ENCODE data around the gene GUCY2C.

Gene GUCY2C

GRCh38 chr12:14570231-14570630 lies 126.2 kb downstream of the GUCY2C start:
- no peaks in the 10 kb centered on the region for H3K9me3 ChIP-seq (ENCODE audit: low read length)
- peak overlapping the region; percentile 1 for H3K27ac ChIP-seq (ENCODE audit: low read depth, low read length, poor library complexity, severe bottlenecking)
- H3K4me1 ChIP-seq (ENCODE audit: insufficient read depth, low read length, severe bottlenecking) = peaks cover 45% of the 10 kb centered on the region
- no peaks in the 10 kb centered on the region for H3F3A ChIP-seq (ENCODE audit: insufficient read depth, low read length)
- H3K4me3 ChIP-seq (ENCODE audit: low read depth, low read length, poor library complexity, severe bottlenecking) = no peak overlapping the region
- H3K36me3 ChIP-seq (ENCODE audit: insufficient read depth, low read length) = no peaks in the 10 kb centered on the region
- H3K9ac ChIP-seq (ENCODE audit: low read length) = no peak overlapping the region
- TF ChIP-seq EZH2 (IDR thresholded peaks at IDR 0.05; ENCODE audit: borderline replicate concordance, low read length) = no peak
- no peak overlapping the region for H2AFZ ChIP-seq (ENCODE audit: low read length)
- H3K4me2 ChIP-seq (ENCODE audit: low read length) = no peak overlapping the region
- no peaks in the 10 kb centered on the region for H3K9me2 ChIP-seq (ENCODE audit: low read depth, low read length)
- no peaks in the 10 kb centered on the region for H3K79me2 ChIP-seq (ENCODE audit: insufficient read depth, low read length)
- H4K20me1 ChIP-seq (ENCODE audit: insufficient read depth, low read length) = no peaks in the 10 kb centered on the region
- H3K27me3 ChIP-seq (ENCODE audit: insufficient read depth, low read length) = no peaks in the 10 kb centered on the region

DNA sequence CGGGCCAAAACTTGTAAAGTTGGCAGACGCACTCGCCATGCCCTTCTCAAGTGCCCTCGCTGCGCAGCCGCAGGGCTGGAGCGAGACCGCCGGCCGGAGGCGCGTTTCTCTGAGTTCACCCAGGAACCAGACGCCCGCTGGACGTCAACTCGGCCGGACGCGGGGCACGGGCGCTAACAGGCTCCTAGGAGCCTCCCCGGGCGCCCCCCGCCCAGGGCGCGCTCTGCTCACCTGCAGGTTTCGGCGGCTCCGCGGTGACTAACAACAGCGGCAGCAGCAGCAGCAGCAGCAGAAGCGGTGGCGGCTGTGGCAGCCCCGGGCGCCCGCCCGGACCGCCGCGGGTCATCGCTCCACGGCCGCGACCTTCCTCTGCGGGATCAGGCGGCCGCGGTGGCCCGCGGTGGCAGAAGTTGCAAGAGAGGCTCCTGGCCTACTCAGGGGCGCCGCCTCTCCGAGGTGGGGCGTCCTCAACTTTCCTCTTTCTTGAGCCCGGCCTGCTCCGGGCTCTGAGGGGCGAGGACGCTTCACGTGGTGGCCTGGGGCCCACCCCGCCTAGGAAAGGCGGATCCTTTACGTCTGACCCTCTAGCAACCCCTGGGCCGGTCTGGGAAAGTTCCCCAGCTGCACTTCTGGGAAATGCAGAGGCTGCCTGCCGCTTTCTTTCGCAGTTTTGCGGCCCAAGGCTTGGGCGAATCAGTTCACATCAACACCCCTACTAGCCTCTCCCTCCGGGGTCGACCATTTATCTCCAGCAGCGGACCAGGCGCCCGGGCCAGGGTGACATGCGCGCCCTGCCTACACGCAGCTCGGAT lies 128.8 kb downstream of the GUCY2C start, which contains the start of gene PLBD1:
Gene PLBD1, minus strand, starts transcription at position 533 of the 812 bp plus-strand sequence. Its CDS starts 187 bp downstream, at position 346.
- Histone ChIP-seq H3K9ac (ENCODE audit: low read length) (peak within 1 kb of the TSS; percentile 40), H3F3A (ENCODE audit: insufficient read depth, low read length) (no peaks in the 10 kb centered on the region), H3K27me3 (ENCODE audit: insufficient read depth, low read length) (no peaks in the 10 kb centered on the region), H2AFZ (ENCODE audit: low read length) (no peak within 1 kb of the TSS), H3K4me2 (ENCODE audit: low read length) (peak within 1 kb of the TSS; percentile 45), H3K9me3 (ENCODE audit: low read length) (no peaks in the 10 kb centered on the region), H3K36me3 (ENCODE audit: insufficient read depth, low read length) (no peaks in the 10 kb centered on the region), H3K4me1 (ENCODE audit: insufficient read depth, low read length, severe bottlenecking) (peaks cover 32% of the 10 kb centered on the region), H3K79me2 (ENCODE audit: insufficient read depth, low read length) (no peaks in the 10 kb centered on the region), H3K27ac (ENCODE audit: low read depth, low read length, poor library complexity, severe bottlenecking) (peak within 1 kb of the TSS; percentile 41), H4K20me1 (ENCODE audit: insufficient read depth, low read length) (no peaks in the 10 kb centered on the region), H3K4me3 (ENCODE audit: low read depth, low read length, poor library complexity, severe bottlenecking) (peak within 1 kb of the TSS; percentile 54), H3K9me2 (ENCODE audit: low read depth, low read length) (no peaks in the 10 kb centered on the region)
- no peak for TF ChIP-seq EZH2 (IDR thresholded peaks at IDR 0.05; ENCODE audit: borderline replicate concordance, low read length)
- TF ChIP-seq, protein P1, sequence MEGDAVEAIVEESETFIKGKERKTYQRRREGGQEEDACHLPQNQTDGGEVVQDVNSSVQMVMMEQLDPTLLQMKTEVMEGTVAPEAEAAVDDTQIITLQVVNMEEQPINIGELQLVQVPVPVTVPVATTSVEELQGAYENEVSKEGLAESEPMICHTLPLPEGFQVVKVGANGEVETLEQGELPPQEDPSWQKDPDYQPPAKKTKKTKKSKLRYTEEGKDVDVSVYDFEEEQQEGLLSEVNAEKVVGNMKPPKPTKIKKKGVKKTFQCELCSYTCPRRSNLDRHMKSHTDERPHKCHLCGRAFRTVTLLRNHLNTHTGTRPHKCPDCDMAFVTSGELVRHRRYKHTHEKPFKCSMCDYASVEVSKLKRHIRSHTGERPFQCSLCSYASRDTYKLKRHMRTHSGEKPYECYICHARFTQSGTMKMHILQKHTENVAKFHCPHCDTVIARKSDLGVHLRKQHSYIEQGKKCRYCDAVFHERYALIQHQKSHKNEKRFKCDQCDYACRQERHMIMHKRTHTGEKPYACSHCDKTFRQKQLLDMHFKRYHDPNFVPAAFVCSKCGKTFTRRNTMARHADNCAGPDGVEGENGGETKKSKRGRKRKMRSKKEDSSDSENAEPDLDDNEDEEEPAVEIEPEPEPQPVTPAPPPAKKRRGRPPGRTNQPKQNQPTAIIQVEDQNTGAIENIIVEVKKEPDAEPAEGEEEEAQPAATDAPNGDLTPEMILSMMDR (IDR thresholded peaks at IDR 0.05; ENCODE audit: low read length) = no peak

DNA sequence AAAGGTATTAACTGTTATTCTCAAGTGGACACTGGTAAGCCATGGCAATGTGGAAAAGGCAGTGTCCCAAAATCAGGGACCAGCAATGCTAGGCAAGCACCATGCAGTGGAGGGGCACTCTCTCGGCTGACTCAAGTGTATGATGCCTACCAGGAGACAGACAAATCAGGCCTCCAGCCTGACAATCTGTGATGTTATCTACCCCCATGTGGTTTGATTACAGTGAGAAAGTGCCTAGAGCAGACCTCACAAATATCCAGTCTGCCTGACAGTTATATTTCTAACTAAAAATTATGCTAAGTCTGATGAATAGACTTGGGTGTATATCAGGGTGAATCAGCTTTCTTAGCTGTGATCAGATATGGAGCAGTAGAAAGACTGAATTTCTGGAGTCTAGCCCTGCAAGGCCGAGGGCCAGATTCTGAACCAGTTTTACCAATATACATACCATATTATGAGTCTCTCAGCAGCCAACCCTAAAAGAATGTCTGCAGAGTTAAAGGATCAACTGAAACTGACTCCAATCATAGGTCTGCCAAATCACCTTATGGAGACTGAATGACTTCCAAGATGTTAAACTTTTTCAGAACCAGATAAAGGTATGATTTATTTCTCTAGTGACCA lies 132.0 kb downstream of the GUCY2C start:
- peak overlapping the region; percentile 49 for H3K27ac ChIP-seq (ENCODE audit: low read depth, low read length, poor library complexity, severe bottlenecking)
- no peaks in the 10 kb centered on the region for H3K9me3 ChIP-seq (ENCODE audit: low read length)
- no peaks in the 10 kb centered on the region for H3K79me2 ChIP-seq (ENCODE audit: insufficient read depth, low read length)
- no peaks in the 10 kb centered on the region for H3F3A ChIP-seq (ENCODE audit: insufficient read depth, low read length)
- no peak for TF ChIP-seq EZH2 (IDR thresholded peaks at IDR 0.05; ENCODE audit: borderline replicate concordance, low read length)
- TF ChIP-seq, protein P1 (IDR thresholded peaks at IDR 0.05; ENCODE audit: low read length) = no peak
- no peak overlapping the region for H3K4me2 ChIP-seq (ENCODE audit: low read length)
- no peaks in the 10 kb centered on the region for H3K27me3 ChIP-seq (ENCODE audit: insufficient read depth, low read length)
- no peaks in the 10 kb centered on the region for H3K36me3 ChIP-seq (ENCODE audit: insufficient read depth, low read length)
- H3K4me3 ChIP-seq (ENCODE audit: low read depth, low read length, poor library complexity, severe bottlenecking) = no peak overlapping the region
- no peaks in the 10 kb centered on the region for H4K20me1 ChIP-seq (ENCODE audit: insufficient read depth, low read length)
- no peaks in the 10 kb centered on the region for H3K9me2 ChIP-seq (ENCODE audit: low read depth, low read length)
- H3K9ac ChIP-seq (ENCODE audit: low read length) = no peak overlapping the region; the same call in 1 of the 2 replicates
- H3K4me1 ChIP-seq (ENCODE audit: insufficient read depth, low read length, severe bottlenecking) = peaks cover 34% of the 10 kb centered on the region
- H2AFZ ChIP-seq (ENCODE audit: low read length) = no peak overlapping the region
